ENCODE results near the gene SENP1.

- TF ChIP-seq CTCF (IDR thresholded peaks at IDR 0.05) (no peak), POLR2A (IDR thresholded peaks at IDR 0.05) (no peak)
Observed at GRCh38 chr12:48104531-48104930, 1.3 kb downstream of the SENP1 start.
